ENCODE measurements around the gene FXR2.

Gene FXR2

GRCh38 chr17:7579001-7579833, 35.5 kb downstream of the FXR2 start, which contains the start of gene CD68:
CD68 (plus strand) TSS chr17:7579638; CDS start chr17:7579678, 40 bp downstream.
- H3K4me3 ChIP-seq (ENCODE audit: low read length) = no peak within 1 kb of the TSS
- no peaks in the 10 kb centered on the region for H3K27me3 ChIP-seq (ENCODE audit: insufficient read depth, low read length)
- peaks cover 68% of the 10 kb centered on the region for H3K36me3 ChIP-seq (ENCODE audit: insufficient read depth, low read length)
- peaks cover 19% of the 10 kb centered on the region for H3K4me1 ChIP-seq (ENCODE audit: insufficient read depth, low read length)
- no peak within 1 kb of the TSS for H2AFZ ChIP-seq (ENCODE audit: low read depth, low read length)
- H3K9me3 ChIP-seq (ENCODE audit: low read length) = no peaks in the 10 kb centered on the region

GRCh38 chr17:7577327-7578199, 37.1 kb downstream of the FXR2 start:
- Histone ChIP-seq H2AFZ (ENCODE audit: low read depth, low read length) (no peak overlapping the region), H3K4me3 (ENCODE audit: low read length) (no peak overlapping the region), H3K9me3 (ENCODE audit: low read length) (no peaks in the 10 kb centered on the region), H3K4me1 (ENCODE audit: insufficient read depth, low read length) (peaks cover 18% of the 10 kb centered on the region), H3K36me3 (ENCODE audit: insufficient read depth, low read length) (peaks cover 73% of the 10 kb centered on the region), H3K27me3 (ENCODE audit: insufficient read depth, low read length) (no peaks in the 10 kb centered on the region)

GRCh38 chr17:7576432-7576937, 38.2 kb downstream of the FXR2 start:
- Histone ChIP-seq H3K9me3 (ENCODE audit: low read length) (no peaks in the 10 kb centered on the region), H3K4me3 (ENCODE audit: low read length) (no peak overlapping the region), H3K27me3 (ENCODE audit: insufficient read depth, low read length) (no peaks in the 10 kb centered on the region), H3K36me3 (ENCODE audit: insufficient read depth, low read length) (peaks cover 72% of the 10 kb centered on the region), H2AFZ (ENCODE audit: low read depth, low read length) (no peak overlapping the region), H3K4me1 (ENCODE audit: insufficient read depth, low read length) (peaks cover 23% of the 10 kb centered on the region)

GRCh38 chr17:7575959-7576358, 38.7 kb downstream of the FXR2 start:
- Histone ChIP-seq H3K4me1 (ENCODE audit: insufficient read depth, low read length) (peaks cover 26% of the 10 kb centered on the region), H2AFZ (ENCODE audit: low read depth, low read length) (no peak overlapping the region), H3K27me3 (ENCODE audit: insufficient read depth, low read length) (no peaks in the 10 kb centered on the region), H3K9me3 (ENCODE audit: low read length) (no peaks in the 10 kb centered on the region), H3K36me3 (ENCODE audit: insufficient read depth, low read length) (peaks cover 75% of the 10 kb centered on the region), H3K4me3 (ENCODE audit: low read length) (no peak overlapping the region)

- H3K4me1 ChIP-seq (ENCODE audit: insufficient read depth, low read length) = peaks cover 26% of the 10 kb centered on the region
- H3K4me3 ChIP-seq (ENCODE audit: low read length) = peak overlapping the region; percentile 1
- H3K9me3 ChIP-seq (ENCODE audit: low read length) = no peaks in the 10 kb centered on the region
- H3K36me3 ChIP-seq (ENCODE audit: insufficient read depth, low read length) = peaks cover 75% of the 10 kb centered on the region
- no peaks in the 10 kb centered on the region for H3K27me3 ChIP-seq (ENCODE audit: insufficient read depth, low read length)
- H2AFZ ChIP-seq (ENCODE audit: low read depth, low read length) = no peak overlapping the region
Observed at GRCh38 chr17:7575481-7575883, 39.2 kb downstream of the FXR2 start.

GRCh38 chr17:7574176-7574953, 40.3 kb downstream of the FXR2 start:
- Histone ChIP-seq H3K9me3 (ENCODE audit: low read length) (no peaks in the 10 kb centered on the region), H2AFZ (ENCODE audit: low read depth, low read length) (no peak overlapping the region), H3K4me3 (ENCODE audit: low read length) (peak overlapping the region; percentile 99), H3K4me1 (ENCODE audit: insufficient read depth, low read length) (peaks cover 26% of the 10 kb centered on the region), H3K27me3 (ENCODE audit: insufficient read depth, low read length) (no peaks in the 10 kb centered on the region), H3K36me3 (ENCODE audit: insufficient read depth, low read length) (peaks cover 77% of the 10 kb centered on the region)

- H3K9me3 ChIP-seq (ENCODE audit: low read length) = no peaks in the 10 kb centered on the region
- peaks cover 26% of the 10 kb centered on the region for H3K4me1 ChIP-seq (ENCODE audit: insufficient read depth, low read length)
- H3K4me3 ChIP-seq (ENCODE audit: low read length) = peak overlapping the region; percentile 99
- no peaks in the 10 kb centered on the region for H3K27me3 ChIP-seq (ENCODE audit: insufficient read depth, low read length)
- peaks cover 74% of the 10 kb centered on the region for H3K36me3 ChIP-seq (ENCODE audit: insufficient read depth, low read length)
- H2AFZ ChIP-seq (ENCODE audit: low read depth, low read length) = no peak overlapping the region
Observed at GRCh38 chr17:7573324-7574080, 41.2 kb downstream of the FXR2 start.

GRCh38 chr17:7572588-7573323, 41.9 kb downstream of the FXR2 start:
- no peaks in the 10 kb centered on the region for H3K27me3 ChIP-seq (ENCODE audit: insufficient read depth, low read length)
- H3K4me3 ChIP-seq (ENCODE audit: low read length) = peak overlapping the region; percentile 99
- peaks cover 68% of the 10 kb centered on the region for H3K36me3 ChIP-seq (ENCODE audit: insufficient read depth, low read length)
- H2AFZ ChIP-seq (ENCODE audit: low read depth, low read length) = no peak overlapping the region
- no peaks in the 10 kb centered on the region for H3K9me3 ChIP-seq (ENCODE audit: low read length)
- peaks cover 26% of the 10 kb centered on the region for H3K4me1 ChIP-seq (ENCODE audit: insufficient read depth, low read length)

GRCh38 chr17:7572338-7572587, 42.4 kb downstream of the FXR2 start:
- peaks cover 64% of the 10 kb centered on the region for H3K36me3 ChIP-seq (ENCODE audit: insufficient read depth, low read length)
- H3K9me3 ChIP-seq (ENCODE audit: low read length) = no peaks in the 10 kb centered on the region
- peak overlapping the region; percentile 48 for H3K4me3 ChIP-seq (ENCODE audit: low read length)
- no peak overlapping the region for H2AFZ ChIP-seq (ENCODE audit: low read depth, low read length)
- H3K4me1 ChIP-seq (ENCODE audit: insufficient read depth, low read length) = peaks cover 26% of the 10 kb centered on the region
- H3K27me3 ChIP-seq (ENCODE audit: insufficient read depth, low read length) = no peaks in the 10 kb centered on the region

- H2AFZ ChIP-seq (ENCODE audit: low read depth, low read length) = no peak overlapping the region
- H3K4me3 ChIP-seq (ENCODE audit: low read length) = no peak overlapping the region
- no peaks in the 10 kb centered on the region for H3K9me3 ChIP-seq (ENCODE audit: low read length)
- no peaks in the 10 kb centered on the region for H3K27me3 ChIP-seq (ENCODE audit: insufficient read depth, low read length)
- peaks cover 62% of the 10 kb centered on the region for H3K36me3 ChIP-seq (ENCODE audit: insufficient read depth, low read length)
- peaks cover 24% of the 10 kb centered on the region for H3K4me1 ChIP-seq (ENCODE audit: insufficient read depth, low read length)
Observed at GRCh38 chr17:7570351-7570750, 44.3 kb downstream of the FXR2 start.

GRCh38 chr17:7569571-7569970, 45.1 kb downstream of the FXR2 start:
- Histone ChIP-seq H3K9me3 (ENCODE audit: low read length) (no peaks in the 10 kb centered on the region), H3K36me3 (ENCODE audit: insufficient read depth, low read length) (peaks cover 62% of the 10 kb centered on the region), H2AFZ (ENCODE audit: low read depth, low read length) (no peak overlapping the region), H3K4me3 (ENCODE audit: low read length) (no peak overlapping the region), H3K4me1 (ENCODE audit: insufficient read depth, low read length) (peaks cover 16% of the 10 kb centered on the region), H3K27me3 (ENCODE audit: insufficient read depth, low read length) (no peaks in the 10 kb centered on the region)
